ENCODE data around the gene RGS6. TPM values are rescaled to one million over a fixed set of nuclear protein-coding genes. Genes with fewer than 3 reads are reported as not detected.

RGS6 gene
- total RNA-seq, 1 donor from 2014 or later = not detected

DNA sequence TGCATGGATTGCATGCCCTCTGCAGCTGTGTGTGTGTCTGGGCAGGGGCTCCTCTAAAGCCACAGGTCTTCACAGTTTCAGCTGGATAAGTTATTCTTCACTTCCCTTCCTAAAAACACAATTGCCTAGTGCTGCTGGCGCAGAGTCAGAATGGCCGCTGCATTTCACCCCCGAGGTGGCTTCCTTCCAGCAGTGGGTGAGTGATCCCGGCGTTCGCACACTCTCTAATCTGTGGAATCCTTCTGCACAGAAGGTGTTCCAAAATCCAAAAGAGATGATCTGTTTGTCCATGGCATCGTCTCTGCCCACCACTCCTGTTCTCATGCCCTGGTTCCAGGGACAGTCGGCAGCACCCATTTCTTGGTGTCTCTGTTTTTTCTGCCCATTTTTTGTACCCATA is 620.9 kb downstream of the RGS6 start:
- no peak for DNase-seq (ENCODE audit: low read depth)
- Histone ChIP-seq H3K27me3 (ENCODE audit: control insufficient read depth, insufficient read depth, low read length) (no peaks in the 10 kb centered on the region), H3K4me3 (ENCODE audit: low read depth, low read length) (no peak overlapping the region), H3K36me3 (ENCODE audit: control insufficient read depth, insufficient read depth, low read length) (no peaks in the 10 kb centered on the region)
- no peak for TF ChIP-seq CTCF (IDR thresholded peaks at IDR 0.05; ENCODE audit: insufficient read depth, low read length, poor library complexity, severe bottlenecking)

GRCh38 chr14:72553656-72554055 is 621.4 kb downstream of the RGS6 start:
- no peak for DNase-seq (ENCODE audit: low read depth)
- no peak for TF ChIP-seq CTCF (IDR thresholded peaks at IDR 0.05; ENCODE audit: insufficient read depth, low read length, poor library complexity, severe bottlenecking)
- no peaks in the 10 kb centered on the region for H3K36me3 ChIP-seq (ENCODE audit: control insufficient read depth, insufficient read depth, low read length)
- H3K27me3 ChIP-seq (ENCODE audit: control insufficient read depth, insufficient read depth, low read length) = no peaks in the 10 kb centered on the region
- H3K4me3 ChIP-seq (ENCODE audit: low read depth, low read length) = no peak overlapping the region

GRCh38 chr14:72554401-72554800 is 622.2 kb downstream of the RGS6 start:
- TF ChIP-seq CTCF (IDR thresholded peaks at IDR 0.05; ENCODE audit: insufficient read depth, low read length, poor library complexity, severe bottlenecking) = no peak
- no peak overlapping the region for H3K4me3 ChIP-seq (ENCODE audit: low read depth, low read length)
- no peaks in the 10 kb centered on the region for H3K27me3 ChIP-seq (ENCODE audit: control insufficient read depth, insufficient read depth, low read length)
- H3K36me3 ChIP-seq (ENCODE audit: control insufficient read depth, insufficient read depth, low read length) = no peaks in the 10 kb centered on the region
- no peak for DNase-seq (ENCODE audit: low read depth)

DNA sequence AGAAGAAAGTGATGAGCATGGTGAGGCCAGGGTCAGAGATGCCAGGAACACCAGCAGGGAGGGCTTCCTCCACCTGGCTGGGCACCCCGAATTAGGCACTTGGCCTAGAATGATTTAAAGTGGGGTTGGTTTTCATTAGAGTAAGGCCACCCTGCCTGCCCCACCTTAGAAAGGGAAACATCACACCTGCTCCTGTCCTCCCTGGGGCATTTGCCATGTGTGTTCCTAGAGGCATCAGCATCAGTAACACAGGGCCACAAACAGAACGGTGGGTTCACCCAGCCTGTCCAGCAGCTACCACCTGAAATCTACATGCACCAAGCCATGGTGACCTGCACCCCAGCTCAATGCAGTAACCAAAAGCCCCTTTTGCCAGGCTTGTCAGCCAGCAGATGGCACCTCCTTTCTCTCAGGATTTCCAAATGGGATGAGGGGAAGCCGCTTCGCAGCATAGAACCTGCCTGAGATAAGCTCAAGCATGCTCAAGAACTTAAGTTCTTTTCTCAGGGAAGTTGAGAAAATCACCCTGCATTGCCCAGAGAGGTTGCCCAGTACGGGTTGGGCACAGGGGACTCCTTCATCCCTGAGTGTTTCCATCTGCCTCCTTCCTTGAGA is 622.9 kb downstream of the RGS6 start:
- no peaks in the 10 kb centered on the region for H3K27me3 ChIP-seq (ENCODE audit: control insufficient read depth, insufficient read depth, low read length)
- no peak for DNase-seq (ENCODE audit: low read depth)
- H3K36me3 ChIP-seq (ENCODE audit: control insufficient read depth, insufficient read depth, low read length) = no peaks in the 10 kb centered on the region
- no peak for TF ChIP-seq CTCF (IDR thresholded peaks at IDR 0.05; ENCODE audit: insufficient read depth, low read length, poor library complexity, severe bottlenecking)
- no peak overlapping the region for H3K4me3 ChIP-seq (ENCODE audit: low read depth, low read length)

GRCh38 chr14:72555609-72556000 is 623.4 kb downstream of the RGS6 start:
- H3K27me3 ChIP-seq (ENCODE audit: control insufficient read depth, insufficient read depth, low read length) = no peaks in the 10 kb centered on the region
- no peaks in the 10 kb centered on the region for H3K36me3 ChIP-seq (ENCODE audit: control insufficient read depth, insufficient read depth, low read length)
- H3K4me3 ChIP-seq (ENCODE audit: low read depth, low read length) = no peak overlapping the region
- TF ChIP-seq CTCF (IDR thresholded peaks at IDR 0.05; ENCODE audit: insufficient read depth, low read length, poor library complexity, severe bottlenecking) = no peak
- no peak for DNase-seq (ENCODE audit: low read depth)

GRCh38 chr14:72557671-72558070 is 625.4 kb downstream of the RGS6 start:
- Histone ChIP-seq H3K36me3 (ENCODE audit: control insufficient read depth, insufficient read depth, low read length) (no peaks in the 10 kb centered on the region), H3K27me3 (ENCODE audit: control insufficient read depth, insufficient read depth, low read length) (no peaks in the 10 kb centered on the region), H3K4me3 (ENCODE audit: low read depth, low read length) (no peak overlapping the region)
- no peak for DNase-seq (ENCODE audit: low read depth)
- TF ChIP-seq CTCF (IDR thresholded peaks at IDR 0.05; ENCODE audit: insufficient read depth, low read length, poor library complexity, severe bottlenecking) = no peak
